Prostate gland (tissue), 2 donors: ENCODE measurements around the gene ESAM. TPM values are rescaled to one million over a fixed set of nuclear protein-coding genes. Genes with fewer than 3 reads are reported as not detected.

Experiments used
- DNase-seq: peaks from one replicate; pipeline ENCODE4 v3.0.0-alpha.2; 2019; ENCODE audit warnings: low spot score
- H3K27ac ChIP-seq, 2 donors: fragments of 200-600 bp; sonication (generic); 2 replicates each; pipeline ENCODE4 v1.5.1; 2017 to 2019
- H3K27me3 ChIP-seq: fragments of 200-600 bp; sonication (generic); replicated peaks from 2 replicates; pipeline ENCODE4 v1.5.1; 2019; ENCODE audit not compliant: insufficient read depth
- H3K36me3 ChIP-seq, 2 donors: fragments of 200-600 bp; sonication (generic); 1 replicate in 1 of 2; 2 replicates in 1 of 2; pipeline versions ENCODE4 v1.5.1 to v1.8.1; 2017 to 2019
- H3K4me1 ChIP-seq: fragments of 200-600 bp; sonication (generic); replicated peaks from 2 replicates; pipeline ENCODE4 v1.5.1; 2019
- H3K4me3 ChIP-seq, 2 donors: fragments of 200-600 bp; sonication (generic); 2 replicates each; pipeline ENCODE4 v1.5.1; 2017 to 2019
- H3K9me3 ChIP-seq: fragments of 200-600 bp; sonication (generic); 2 replicates; pipeline ENCODE4 v1.5.1; 2017
- CTCF ChIP-seq, 4 experiments: fragments of 200-600 bp in 2 of 4; fragments of 450-650 bp in 2 of 4; sonication (generic) in 2 of 4; IDR thresholded peaks; 1 replicate in 3 of 4; 2 replicates in 1 of 4; pipeline ENCODE4 v1.5.1; 2016 to 2019; ENCODE audit warnings: antibody characterized with exemption in 4 of 4, mild to moderate bottlenecking in 2 of 4, moderate library complexity in 2 of 4
- POLR2A ChIP-seq: fragments of 450-650 bp; IDR thresholded peaks from one replicate; pipeline ENCODE4 v1.6.1; 2016; ENCODE audit warnings: antibody characterized with exemption, mild to moderate bottlenecking
- POLR2AphosphoS5 ChIP-seq: sonication (generic); formaldehyde crosslinking; IDR thresholded peaks from one replicate; pipeline ENCODE4 v1.6.1; 2017; ENCODE audit warnings: antibody characterized with exemption
- WGBS: methylation state at CpG from one replicate; pipeline ENCODE4 v1.1.5; 2018; 5-methylcytosine and 5-hydroxymethylcytosine counted together
- intact Hi-C: fragments of 100-400 bp; cut with DNase I; formaldehyde crosslinking; loops from one replicate; pipeline ENCODE4 v1.14.2; 2022
- total RNA-seq, 2 donors: library from RNA; depleted of rRNA; stranded (reverse); fragments of >200 nt; gene quantifications; one replicate each; pipeline ENCODE4 v1.1.0, GENCODE V29; 2016

Gene ESAM
- total RNA-seq: 10 to 100 TPM; 12.1 to 18.6 TPM

- H3K9me3 ChIP-seq: no peaks in the 10 kb centered on the region
- intact Hi-C loops: loop anchor here (2.0 kb wide), 1 partner anchor 89 kb away; the partner anchor contains the start of genes SIAE and SPA17
- H3K27me3 ChIP-seq: peaks cover 19% of the 10 kb centered on the region
- TF ChIP-seq CTCF (IDR thresholded peaks at IDR 0.05): no peak
- no peaks in the 10 kb centered on the region for H3K36me3 ChIP-seq
- 1% methylated on average over 45 of the region's 55 CpGs for WGBS
- H3K4me3 ChIP-seq: peak within 1 kb of the TSS; percentile 16 to 35
- peak within 1 kb of the TSS; percentile 43 to 48 for H3K27ac ChIP-seq
- peaks cover 13% of the 10 kb centered on the region for H3K4me1 ChIP-seq
- no peak for DNase-seq
These were observed at the start of gene ESAM for GRCh38 chr11:124762105-124762623. Gene ESAM (minus strand): TSS chr11:124762290. CDS start chr11:124762154, 136 bp downstream.

GRCh38 chr11:124811399-124812125 lies 49.5 kb upstream of the ESAM start:
- H3K9me3 ChIP-seq: no peaks in the 10 kb centered on the region
- H3K4me3 ChIP-seq: no peak overlapping the region
- TF ChIP-seq CTCF (IDR thresholded peaks at IDR 0.05): no peak
- H3K27ac ChIP-seq: no peak overlapping the region
- DNase-seq: no peak
- H3K36me3 ChIP-seq: no peaks in the 10 kb centered on the region
- H3K27me3 ChIP-seq: no peaks in the 10 kb centered on the region
- intact Hi-C loops: no loop called here
- no peaks in the 10 kb centered on the region for H3K4me1 ChIP-seq
- 81% methylated on average over 10 of the region's 10 CpGs for WGBS

GRCh38 chr11:124807660-124808270 lies 45.7 kb upstream of the ESAM start:
- Histone ChIP-seq H3K27ac (no peak overlapping the region), H3K4me1 (no peaks in the 10 kb centered on the region), H3K36me3 (no peaks in the 10 kb centered on the region), H3K9me3 (no peaks in the 10 kb centered on the region), H3K4me3 (no peak overlapping the region), H3K27me3 (no peaks in the 10 kb centered on the region)
- TF ChIP-seq POLR2AphosphoS5 (no peak), POLR2A (no peak), CTCF (IDR thresholded peaks at IDR 0.05) (no peak)
- no peak for DNase-seq
- intact Hi-C loops: no loop called here
- WGBS: 86% methylated on average over 6 of the region's 6 CpGs

- H3K36me3 ChIP-seq: no peaks in the 10 kb centered on the region
- H3K27me3 ChIP-seq: no peaks in the 10 kb centered on the region
- intact Hi-C loops: no loop called here
- no peaks in the 10 kb centered on the region for H3K4me1 ChIP-seq
- 95% methylated on average over 5 of the region's 5 CpGs for WGBS
- no peaks in the 10 kb centered on the region for H3K9me3 ChIP-seq
- TF ChIP-seq POLR2AphosphoS5 (no peak), POLR2A (no peak)
- H3K4me3 ChIP-seq: no peak overlapping the region
- H3K27ac ChIP-seq: no peak overlapping the region
- DNase-seq: no peak
These were observed 45.1 kb upstream of the ESAM start for GRCh38 chr11:124807201-124807600.

- no peaks in the 10 kb centered on the region for H3K36me3 ChIP-seq
- no peaks in the 10 kb centered on the region for H3K9me3 ChIP-seq
- DNase-seq: no peak
- WGBS: 92% methylated on average over 3 of the region's 3 CpGs
- intact Hi-C loops: no loop called here
- H3K27ac ChIP-seq: no peak overlapping the region
- H3K27me3 ChIP-seq: no peaks in the 10 kb centered on the region
- no peaks in the 10 kb centered on the region for H3K4me1 ChIP-seq
- no peak overlapping the region for H3K4me3 ChIP-seq
- no peak for TF ChIP-seq CTCF (IDR thresholded peaks at IDR 0.05)
- TF ChIP-seq POLR2AphosphoS5: no peak
- no peak for TF ChIP-seq POLR2A
These were observed 42.8 kb upstream of the ESAM start for GRCh38 chr11:124804884-124805283.
